Right kidney (tissue), 1 donor: ENCODE results near the gene CORO6.

Source experiments
- DNase-seq: peaks from one replicate; pipeline ENCODE4 v3.0.0-alpha.2; 2016

Gene CORO6

DNA sequence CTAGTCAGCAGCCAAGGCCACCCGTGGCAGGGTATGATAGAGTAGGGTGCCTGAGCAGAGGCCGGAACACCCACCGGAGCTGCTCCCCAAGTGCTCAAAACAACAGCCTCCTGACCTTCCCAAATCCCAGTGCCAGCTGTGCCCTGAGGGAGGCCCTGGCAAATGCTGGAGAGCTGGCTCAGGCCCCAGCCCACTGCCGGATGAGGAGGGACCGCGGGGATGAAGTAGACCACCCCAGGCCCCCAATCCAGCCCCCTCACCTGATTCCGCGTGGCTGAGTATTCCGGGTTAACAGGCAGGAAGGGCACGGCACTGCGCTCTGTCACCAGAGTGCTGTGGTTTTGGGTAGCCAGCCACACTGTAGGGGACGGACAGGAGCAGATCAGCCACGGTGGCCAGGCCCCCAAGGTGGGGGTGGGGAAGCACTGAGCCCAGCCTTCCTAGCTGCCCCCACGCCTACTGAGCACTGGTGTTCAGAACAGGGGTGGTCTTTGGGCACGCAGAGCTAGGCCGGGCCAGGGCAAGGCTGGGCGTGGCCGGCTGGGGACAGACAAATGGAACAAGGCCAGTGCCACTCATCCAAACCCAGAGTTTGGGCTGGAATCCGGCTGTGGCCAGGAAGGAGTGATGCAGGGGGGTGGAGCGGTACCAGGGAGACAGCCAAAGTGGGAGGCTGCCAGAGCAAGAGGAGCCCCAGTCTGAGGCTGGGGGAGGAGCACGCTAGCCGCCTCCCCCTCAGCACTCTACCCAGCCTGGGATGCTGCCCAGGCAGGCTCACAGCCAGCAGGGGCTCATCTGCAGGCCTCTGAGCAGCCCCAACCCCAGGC is 45.1 kb downstream of the CORO6 start:
- no peak for DNase-seq

DNA sequence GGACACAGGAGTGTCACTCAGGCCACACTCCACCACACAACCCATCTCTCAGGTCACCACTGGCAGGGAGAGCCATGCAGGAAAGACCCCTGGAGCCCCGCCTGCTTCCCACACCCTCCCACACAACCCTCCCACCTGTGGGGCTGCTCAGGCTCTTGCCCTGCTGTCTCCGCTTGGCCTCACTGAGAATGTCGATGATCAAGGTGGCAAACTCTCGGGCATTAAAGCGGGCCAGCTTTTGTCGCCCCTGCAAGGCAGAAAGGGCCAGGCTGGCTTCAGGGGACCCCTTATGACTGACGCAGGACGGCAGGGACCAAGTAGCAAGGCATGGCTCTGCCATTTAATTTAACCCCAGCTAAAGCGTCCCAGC is 45.7 kb downstream of the CORO6 start:
- DNase-seq = no peak

DNA sequence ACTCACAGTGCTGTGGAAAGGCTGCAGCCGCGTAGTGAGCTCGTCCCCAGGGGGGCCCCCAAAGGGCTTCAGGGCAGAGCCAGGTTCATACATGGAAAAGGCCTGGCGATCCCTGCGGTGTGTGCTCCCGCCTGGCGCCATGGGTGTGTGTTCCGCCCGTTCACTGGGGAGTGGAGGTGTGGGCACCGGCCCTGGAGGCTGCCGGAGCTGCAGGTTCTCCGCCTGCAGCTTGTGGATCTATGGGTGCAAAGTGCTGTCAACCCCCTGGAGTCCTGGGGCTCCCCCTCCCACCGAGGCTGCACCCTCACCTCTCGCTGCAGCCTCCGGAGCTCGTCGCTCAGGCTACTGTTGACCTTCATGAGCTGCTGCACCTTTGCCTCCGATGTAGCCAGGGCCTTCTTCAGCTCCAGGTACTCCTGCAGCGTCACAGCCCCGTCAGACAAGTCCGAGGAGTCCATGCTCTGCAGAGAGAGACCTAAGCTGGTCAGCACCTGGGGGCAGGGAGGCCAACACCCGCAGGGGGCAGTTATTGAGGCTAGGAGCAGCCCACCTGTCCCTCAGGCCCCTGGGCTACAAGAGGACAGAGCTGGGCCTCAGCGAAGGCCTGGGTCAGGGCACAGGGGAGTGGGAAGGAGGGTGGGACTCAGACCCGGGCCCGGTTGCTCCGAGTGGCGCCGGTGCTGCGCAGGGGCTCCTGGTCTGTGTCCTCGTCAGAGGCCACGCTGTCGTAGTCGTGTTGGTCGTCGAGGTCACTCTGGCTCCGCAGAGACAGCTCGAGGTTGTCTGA is 46.3 kb downstream of the CORO6 start:
- no peak for DNase-seq

DNA sequence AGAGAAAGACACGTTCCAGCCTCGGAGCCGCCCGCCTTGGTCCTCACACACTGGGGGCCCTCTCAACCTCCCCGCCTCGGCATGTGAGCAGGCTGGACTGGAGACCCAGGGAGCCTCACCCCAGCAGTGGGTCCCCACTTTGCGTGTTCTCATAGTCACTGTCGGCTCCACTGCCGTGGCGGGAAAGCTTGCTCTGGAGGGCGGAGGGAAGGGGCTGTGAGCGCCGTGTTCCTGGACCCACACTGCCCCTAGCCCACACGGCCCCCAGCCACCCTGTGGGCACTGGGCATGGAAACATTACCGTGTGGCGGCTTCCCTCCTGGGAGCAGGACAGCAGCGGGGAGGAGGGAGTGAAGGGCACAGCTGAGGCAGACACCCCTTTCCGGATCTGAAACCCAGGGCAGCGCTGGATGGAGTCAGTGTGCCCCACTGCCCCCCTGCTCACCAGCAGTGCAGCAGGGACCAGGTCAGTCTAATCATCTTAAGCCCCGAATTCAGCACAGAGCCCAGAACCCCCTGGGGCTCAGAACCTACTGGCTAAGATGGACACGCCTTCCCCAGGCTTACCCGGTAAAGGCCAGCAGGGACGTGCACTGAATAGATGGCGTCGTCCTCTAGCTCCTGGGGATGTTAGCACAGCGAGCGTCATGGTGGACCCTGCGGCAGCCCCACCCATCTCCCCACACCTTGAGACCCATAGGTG is 47.0 kb downstream of the CORO6 start:
- DNase-seq = no peak

DNA sequence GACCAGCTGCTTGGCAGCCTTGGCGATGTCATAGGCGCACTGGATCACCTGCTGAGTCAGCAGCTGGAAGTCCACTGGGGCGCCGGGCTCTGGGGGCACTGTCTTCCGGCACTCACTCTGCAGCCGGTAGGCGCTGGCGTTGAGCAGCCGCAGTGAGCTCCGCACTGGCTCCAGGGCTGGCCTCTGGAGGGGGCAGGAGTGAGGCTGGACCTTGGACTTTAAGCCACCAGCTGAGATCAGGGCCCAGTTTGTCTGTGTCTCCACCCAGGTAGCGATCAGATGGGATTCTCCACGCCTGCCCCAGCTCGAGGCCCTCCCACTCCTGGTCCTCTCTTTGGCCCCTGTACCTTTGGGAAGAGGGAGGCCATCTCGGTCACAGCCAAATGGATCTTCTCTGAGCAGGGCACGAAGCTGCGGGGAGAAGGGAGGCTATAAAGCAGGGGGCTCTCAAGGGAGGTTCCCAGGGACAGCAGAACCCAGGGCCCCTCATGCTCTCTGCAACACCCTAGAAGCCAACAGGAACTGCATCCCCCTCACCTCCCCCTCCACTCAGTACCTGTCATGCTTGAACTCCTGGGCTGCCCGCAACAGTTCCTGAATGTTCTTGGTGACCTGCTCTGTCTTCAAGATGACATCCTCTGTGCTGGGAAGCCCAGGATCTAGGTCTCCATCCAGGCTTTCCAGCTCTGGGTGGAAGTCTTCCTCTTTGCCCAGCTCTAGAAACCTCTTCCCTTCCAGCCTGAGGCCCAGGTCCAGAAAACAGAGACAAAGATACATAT is 47.8 kb downstream of the CORO6 start:
- no peak for DNase-seq

DNA sequence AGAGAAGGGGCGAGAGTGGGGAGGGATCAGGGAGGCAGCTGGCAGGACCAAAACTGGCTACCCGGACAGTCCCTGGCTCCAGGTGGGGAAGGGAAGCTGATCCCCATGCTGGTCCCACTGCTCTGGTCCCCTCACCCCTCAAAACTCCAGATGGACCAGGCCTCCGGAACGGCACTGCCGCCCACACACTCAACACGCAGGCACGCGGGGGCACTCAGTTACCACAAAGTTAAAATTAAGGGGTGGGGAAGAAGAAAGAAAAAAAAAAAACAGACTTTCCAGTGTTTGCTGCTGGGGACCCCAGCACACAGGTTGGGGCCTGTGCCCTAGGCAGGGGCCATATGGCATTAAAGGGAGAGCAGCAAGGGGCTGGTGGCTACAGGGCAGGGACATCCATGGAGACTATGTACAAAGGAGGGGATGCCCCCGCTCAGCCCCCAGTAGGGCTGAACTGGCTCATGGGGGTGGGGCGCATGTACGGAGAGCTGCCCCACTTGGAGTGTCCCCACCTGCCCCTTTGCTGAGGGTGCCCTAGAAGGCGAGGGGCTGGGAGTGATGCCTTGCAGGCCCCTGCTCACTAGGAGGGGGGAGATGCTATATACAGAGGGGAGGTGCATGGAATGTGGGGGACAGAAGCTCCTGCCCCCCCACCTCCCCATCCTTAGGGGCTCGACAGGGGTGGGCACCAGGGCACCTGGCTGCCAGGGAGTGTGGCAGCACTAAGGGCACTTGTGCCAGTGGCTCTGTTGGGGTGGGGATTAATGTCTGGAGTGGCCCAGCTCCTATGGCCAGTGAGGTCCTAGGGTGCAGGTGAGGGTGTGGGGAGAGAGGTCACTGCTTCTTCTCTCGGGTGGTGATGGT is 48.6 kb downstream of the CORO6 start:
- DNase-seq = no peak

DNA sequence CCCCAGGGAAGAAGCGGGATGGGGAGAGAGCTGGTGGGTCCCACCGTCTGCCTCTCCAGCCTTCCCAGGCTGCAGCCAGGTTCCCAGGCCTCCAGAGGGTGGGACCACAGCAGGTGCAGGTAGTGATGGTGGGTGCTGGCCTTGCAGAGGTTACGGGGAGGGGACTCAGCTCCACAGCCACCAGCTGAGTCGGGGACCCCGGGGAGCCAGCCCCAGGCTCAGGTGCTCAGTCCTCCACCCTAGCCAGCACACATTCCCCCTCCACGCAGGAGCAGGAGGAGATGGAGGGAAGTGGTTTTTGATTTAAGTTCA is 49.2 kb downstream of the CORO6 start:
- DNase-seq = no peak

DNA sequence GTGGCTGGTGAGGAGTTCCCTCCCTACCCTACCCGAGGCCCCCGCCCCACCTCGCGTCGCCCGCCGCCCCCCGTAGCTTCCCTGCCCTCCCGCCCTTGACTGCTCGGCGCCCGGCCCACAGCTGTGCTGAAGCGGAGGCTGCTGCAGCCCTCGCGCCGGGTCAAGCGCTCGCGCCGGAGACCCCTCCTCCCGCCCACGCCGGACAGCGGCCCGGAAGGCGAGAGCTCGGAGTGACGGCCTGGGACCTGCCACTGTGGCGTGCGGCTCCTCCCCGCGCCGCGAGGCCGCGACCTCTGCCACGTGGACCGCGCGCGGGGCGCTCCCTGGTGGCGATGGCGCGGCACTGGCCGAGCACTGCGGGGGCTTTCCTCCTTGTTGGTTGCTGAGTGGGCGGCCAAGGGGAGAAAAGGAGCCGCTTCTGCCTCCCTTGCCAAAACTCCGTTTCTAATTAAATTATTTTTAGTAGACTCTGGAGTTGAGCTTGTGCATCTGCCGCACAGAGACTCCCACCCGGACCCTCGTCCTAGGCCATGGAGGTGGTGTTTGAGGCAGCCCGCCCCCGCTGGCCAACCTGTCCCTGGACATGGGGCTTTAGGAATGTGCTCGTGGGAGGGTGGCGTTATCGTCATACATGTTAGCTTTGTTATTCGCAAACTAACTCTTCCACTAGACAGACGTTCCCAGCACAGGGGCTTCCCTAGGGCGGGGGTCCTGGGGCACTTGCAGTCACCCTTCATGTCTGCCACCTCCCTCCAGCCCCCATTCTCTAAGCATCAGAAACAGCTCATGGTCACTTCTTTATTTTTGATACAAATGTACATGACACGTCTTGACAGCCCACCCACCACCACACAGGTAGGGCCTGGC is 49.8 kb downstream of the CORO6 start:
- peak; percentile 73 for DNase-seq

DNA sequence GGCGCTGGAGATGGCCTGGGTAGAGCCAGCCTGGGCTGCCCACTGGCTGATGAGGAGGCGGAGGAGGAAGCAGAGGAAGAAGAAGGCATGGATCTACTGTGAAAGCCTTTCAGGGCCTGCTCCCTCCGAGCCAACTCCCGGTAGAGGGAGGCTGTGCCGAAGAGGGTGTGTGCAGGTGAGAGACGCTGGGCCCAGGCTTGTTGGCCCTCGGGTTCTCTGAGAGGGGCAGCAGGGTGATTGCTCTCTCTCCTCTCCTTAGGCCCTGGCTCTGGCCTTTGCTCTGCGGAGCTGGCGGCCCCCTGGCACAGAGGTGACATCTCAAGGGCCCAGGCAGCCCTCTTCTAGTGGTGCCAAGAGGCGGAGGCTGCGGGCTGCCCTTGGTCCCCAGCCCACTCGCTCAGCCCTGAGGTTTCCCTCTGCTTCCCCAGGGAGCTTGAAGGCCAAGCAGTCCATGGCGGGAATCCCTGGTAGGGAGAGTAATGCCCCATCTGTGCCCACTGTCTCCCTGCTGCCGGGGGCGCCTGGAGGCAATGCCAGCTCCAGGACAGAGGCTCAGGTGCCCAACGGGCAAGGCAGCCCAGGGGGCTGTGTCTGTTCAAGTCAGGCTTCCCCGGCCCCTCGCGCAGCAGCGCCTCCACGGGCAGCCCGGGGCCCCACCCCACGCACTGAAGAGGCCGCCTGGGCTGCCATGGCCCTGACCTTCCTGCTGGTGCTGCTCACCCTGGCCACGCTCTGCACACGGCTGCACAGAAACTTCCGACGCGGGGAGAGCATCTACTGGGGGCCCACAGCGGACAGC is 50.6 kb downstream of the CORO6 start:
- no peak for DNase-seq

DNA sequence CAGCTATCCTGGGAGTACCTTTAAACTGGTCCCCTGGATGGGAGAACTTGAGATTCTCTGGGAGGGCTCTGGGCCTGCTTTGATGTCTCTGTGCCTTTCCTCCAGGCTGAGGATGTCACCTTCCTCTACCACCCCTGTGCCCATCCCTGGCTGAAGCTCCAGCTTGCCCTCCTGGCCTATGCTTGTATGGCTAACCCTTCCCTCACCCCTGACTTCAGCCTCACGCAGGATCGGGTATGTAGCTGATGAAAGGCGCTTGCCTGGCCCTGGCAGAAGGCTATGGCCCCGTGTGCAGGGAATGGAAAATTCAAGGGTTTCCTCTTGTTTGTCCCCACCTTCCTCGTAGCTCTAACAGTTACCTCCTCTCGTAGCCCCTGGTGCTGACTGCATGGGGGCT is 51.2 kb downstream of the CORO6 start:
- no peak for DNase-seq

DNA sequence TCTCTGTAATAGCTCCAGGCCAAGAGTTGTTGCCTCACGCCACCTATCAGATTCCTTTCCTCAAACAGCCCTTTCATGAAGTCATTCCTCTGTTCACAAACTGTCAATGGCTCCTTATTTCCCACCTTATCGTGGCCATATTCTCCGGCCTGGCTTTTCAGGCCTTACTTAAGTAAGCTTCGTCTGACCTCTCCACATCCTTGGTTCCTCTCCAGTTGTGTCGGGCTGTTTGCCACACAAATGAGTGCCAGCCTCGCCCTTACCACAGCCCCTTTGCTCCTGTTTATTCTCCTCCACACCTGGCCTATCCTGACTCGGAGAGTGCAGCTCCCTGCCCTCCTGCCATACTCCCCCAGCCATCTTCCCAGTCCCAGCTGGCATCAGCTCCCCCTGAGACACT is 52.2 kb downstream of the CORO6 start:
- DNase-seq = no peak

DNA sequence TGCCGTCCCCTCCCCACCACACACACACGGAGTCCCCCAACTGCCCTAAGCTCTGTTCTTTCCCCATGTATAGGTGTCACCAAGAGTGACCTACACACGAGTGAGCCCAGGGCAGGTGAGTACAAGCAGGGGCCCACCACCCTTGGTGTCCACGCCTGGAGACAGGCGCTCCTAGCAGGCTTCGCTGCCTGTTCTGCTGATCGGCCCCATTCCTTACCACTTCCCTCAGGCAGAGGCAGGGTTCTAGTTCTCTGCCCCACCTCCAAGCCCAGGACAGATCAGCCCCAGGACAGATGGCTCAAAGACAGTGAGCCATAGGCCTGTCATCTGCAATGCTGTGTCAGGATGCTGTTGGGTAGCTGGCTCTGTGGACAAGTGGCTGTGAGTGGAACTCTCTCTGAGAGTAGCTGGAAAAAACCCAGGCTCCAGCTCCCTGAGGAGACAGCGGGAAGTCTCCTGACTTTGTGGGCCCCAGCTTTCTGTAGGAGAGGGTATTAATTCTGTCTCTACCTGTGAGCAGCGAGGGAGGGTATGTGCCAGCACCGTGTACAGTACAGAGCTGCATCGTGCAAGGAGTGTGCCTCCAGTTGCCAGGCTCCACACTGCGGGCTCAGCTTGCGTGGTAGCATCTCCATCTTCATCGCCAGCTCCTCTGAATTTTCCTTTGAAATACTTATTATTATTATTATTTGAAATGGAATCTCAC is 53.3 kb downstream of the CORO6 start:
- no peak for DNase-seq

DNA sequence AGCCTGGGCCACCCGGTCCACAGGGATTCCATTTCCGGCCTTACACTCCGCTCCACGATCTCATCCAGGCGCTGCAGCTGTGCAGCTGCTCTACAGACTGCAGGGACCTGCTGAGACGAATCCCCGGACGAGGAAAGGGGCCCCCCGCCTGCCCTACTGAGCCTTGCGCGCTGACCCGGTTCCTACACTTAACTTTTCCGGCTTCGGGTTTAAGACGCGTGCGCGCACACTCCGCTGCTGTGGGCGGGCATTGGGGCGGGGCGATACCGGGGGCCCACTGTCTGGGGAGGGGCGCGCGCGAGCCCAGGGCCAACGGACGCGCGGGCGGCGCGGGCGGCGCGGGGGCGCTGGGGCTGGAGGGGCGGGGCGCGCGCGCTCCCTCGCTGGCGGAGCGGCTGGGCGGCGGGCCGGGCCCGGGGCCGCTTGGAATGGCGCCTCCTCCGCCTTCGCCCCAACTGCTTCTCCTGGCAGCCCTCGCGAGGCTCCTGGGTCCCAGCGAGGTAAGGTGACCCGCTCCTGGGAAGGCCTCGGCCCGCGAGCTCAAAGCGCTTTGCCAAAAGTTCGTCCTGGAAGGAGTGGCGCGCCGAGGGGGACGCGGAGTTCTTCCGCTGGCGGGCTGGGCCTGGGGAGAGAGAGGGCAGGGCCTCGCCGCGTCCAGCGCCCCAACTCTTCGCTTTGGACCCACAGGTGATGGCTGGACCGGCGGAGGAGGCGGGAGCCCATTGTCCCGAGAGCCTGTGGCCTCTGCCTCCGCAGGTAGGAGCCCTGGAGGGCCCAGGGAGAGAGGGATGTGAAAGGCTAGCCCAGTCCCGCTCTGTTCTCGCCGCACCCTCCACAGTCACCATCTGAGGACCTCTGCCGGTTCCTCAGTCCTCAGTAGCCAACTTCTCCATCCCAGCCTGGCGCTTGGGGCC is 54.1 kb downstream of the CORO6 start, which contains the start of gene TP53I13:
TP53I13 (plus strand) TSS at position 371 of the 914 bp plus-strand sequence; CDS start at position 429, 58 bp downstream.
- peak; percentile 94 for DNase-seq

DNA sequence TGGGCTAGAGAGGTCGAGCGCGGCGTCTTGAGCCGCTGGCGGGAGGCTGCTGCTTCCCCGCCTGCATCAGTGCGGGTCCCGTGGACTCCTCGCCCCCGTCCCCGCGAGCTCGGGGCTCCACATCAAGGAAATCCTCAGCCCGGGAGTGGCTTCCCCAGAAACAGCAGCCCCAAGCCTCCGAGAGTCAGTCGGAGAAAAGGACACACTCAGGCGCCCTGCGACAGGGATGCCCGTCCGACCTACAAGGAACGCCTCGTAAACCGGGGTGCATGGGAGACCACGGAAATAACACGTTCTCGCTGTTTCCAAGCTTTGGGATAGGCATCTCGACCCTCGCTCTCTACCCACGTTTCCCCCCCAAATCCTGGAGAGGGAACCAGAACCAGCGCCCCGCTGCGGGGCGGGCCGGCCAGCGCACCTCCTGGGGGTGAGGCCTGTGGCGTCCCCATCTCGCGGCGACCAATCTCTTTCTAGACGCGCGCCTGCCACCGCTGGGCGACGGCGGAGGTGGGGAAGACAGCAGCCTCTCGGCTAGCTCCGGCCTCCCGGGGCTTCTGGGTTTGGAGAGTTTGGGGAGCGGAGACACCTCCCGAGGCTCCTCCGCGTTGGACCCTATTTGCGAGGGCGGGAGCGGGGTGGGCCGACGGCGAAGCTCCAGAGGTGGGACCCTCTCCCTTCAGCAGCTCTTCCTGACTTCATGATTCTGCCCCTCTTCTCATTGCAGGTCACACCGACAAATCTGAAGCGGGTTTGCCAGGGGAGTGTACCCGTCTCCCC is 55.0 kb downstream of the CORO6 start:
- DNase-seq = peak; percentile 91

DNA sequence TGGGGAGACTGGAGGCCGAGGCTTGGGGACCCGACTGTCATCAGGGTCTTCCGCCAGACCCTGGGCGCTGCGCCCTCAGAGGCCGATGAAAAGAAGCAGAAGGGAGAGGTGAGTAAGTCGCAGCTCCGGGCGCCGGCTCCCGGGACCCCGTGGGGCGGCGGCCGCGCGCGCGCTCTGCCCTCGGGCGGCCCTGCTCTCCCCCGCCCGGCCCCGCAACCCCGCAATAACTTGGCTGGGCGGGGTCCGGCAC is 55.5 kb downstream of the CORO6 start:
- peak; percentile 70 for DNase-seq

DNA sequence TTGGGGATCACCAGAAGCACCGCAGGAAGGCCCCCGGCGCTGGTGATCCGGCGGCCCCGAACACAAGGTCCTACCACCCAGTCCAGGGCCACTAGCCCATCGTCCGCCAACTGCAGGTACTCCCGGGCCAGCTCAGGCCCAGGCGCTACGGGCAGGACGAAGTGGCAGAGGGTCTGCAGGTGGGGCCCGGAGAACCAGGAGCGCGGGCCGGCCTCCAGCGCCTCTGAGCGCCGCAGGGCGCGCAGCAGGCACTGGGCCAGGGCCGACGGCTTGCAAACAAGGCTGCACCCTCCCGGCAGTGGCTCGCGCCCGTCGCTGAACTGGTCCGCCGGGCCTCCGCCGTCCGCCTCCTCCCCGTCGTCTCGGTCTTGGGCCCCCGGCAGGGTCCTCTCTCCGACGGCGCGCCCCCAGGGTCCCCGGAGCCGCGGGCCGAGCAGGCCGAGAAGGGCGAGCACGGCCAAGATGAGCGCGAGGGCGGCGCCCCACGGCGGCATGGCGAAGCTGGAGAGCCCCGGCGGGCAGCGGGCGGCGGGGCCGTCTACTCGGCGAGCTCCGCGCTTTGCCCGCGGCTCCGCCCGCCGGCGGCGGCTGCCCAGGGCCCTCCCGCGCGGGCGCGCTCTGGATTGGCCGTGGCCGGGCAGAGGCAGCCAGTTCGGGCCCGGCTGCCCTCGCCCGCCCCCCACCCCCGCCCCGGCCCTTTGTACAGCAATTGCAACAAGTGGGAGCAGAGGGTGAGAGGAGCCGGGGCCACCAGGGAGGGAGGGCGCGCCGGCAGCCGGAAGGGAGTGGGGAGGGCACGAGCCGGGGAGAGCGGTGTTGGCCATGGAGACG is 56.0 kb downstream of the CORO6 start, which contains the start of gene ABHD15:
ABHD15 (minus strand) TSS at position 565 of the 831 bp plus-strand sequence; CDS start at position 494, 71 bp downstream.
- DNase-seq = peak; percentile 88
